ENCODE results near the gene PLA2G7. TPM values are rescaled to one million over a fixed set of nuclear protein-coding genes. Genes with fewer than 3 reads are reported as not detected.

Gene PLA2G7
- total RNA-seq, 4 donors from 2014 or later, result 2.8 to 7.6 (median 4.5) TPM

DNA sequence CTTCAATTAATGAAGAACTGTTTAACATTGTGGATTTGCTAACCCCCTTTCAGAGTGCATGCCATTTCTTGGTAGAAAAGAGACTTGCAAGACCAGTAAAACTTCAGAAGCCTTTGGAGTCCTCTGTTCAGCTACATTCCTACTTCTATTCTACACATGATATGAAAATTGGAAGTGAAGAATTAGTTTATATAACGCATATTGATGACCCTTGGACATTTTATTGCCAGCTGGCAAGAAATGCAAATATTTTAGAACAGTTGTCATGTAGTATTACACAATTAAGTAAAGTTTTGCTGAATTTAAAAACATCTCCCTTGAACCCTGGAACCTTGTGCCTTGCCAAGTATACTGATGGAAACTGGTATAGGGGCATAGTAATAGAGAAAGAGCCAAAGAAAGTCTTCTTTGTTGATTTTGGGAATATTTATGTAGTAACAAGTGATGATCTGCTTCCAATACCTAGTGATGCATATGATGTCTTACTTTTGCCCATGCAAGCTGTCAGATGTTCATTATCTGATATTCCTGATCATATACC is 44.2 kb downstream of the PLA2G7 start:
- no peaks in the 10 kb centered on the region for H3K9me3 ChIP-seq
- WGBS, result 42% methylated on average over 1 of the region's 1 CpG
- no peaks in the 10 kb centered on the region for H3K4me1 ChIP-seq
- no peak overlapping the region for H3K27ac ChIP-seq
- no peak overlapping the region for H3K4me3 ChIP-seq
- no peaks in the 10 kb centered on the region for H3K27me3 ChIP-seq
- no peaks in the 10 kb centered on the region for H3K36me3 ChIP-seq
- DNase-seq (ENCODE audit: low spot score in 2 of 2), result no peak
- TF ChIP-seq, protein P1, sequence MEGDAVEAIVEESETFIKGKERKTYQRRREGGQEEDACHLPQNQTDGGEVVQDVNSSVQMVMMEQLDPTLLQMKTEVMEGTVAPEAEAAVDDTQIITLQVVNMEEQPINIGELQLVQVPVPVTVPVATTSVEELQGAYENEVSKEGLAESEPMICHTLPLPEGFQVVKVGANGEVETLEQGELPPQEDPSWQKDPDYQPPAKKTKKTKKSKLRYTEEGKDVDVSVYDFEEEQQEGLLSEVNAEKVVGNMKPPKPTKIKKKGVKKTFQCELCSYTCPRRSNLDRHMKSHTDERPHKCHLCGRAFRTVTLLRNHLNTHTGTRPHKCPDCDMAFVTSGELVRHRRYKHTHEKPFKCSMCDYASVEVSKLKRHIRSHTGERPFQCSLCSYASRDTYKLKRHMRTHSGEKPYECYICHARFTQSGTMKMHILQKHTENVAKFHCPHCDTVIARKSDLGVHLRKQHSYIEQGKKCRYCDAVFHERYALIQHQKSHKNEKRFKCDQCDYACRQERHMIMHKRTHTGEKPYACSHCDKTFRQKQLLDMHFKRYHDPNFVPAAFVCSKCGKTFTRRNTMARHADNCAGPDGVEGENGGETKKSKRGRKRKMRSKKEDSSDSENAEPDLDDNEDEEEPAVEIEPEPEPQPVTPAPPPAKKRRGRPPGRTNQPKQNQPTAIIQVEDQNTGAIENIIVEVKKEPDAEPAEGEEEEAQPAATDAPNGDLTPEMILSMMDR (IDR thresholded peaks at IDR 0.05), result no peak
- TF ChIP-seq POLR2A (IDR thresholded peaks at IDR 0.05) (no peak), EP300 (IDR thresholded peaks at IDR 0.05) (no peak), POLR2AphosphoS5 (IDR thresholded peaks at IDR 0.05) (no peak)

DNA sequence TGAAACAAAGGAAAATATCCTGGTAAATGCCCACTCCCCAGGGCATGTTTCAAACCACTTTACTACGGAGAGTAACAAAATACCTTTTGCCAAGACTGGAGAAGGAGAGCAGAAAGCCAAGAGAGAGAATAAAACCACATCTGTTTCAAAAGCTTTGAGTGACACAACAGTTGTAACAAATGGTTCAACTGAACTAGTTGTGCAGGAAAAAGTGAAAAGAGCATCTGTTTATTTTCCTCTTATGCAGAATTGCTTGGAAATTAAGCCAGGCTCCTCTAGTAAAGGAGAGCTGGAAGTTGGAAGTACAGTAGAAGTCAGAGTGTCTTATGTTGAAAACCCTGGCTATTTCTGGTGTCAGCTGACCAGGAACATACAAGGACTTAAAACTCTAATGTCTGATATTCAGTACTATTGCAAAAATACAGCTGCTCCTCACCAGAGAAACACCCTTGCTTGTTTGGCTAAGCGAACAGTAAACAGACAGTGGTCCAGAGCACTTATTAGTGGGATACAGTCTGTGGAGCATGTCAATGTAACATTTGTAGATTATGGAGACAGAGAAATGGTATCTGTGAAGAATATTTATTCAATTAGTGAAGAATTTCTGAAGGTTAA is 44.9 kb downstream of the PLA2G7 start:
- no peaks in the 10 kb centered on the region for H3K36me3 ChIP-seq
- no peaks in the 10 kb centered on the region for H3K27me3 ChIP-seq
- H3K9me3 ChIP-seq, result no peaks in the 10 kb centered on the region
- H3K4me1 ChIP-seq, result no peaks in the 10 kb centered on the region
- WGBS, result 59% methylated on average over 2 of the region's 2 CpGs
- TF ChIP-seq, protein P1 (IDR thresholded peaks at IDR 0.05), result no peak
- TF ChIP-seq EP300 (IDR thresholded peaks at IDR 0.05), result no peak
- no peak for TF ChIP-seq POLR2A (IDR thresholded peaks at IDR 0.05)
- no peak for TF ChIP-seq POLR2AphosphoS5 (IDR thresholded peaks at IDR 0.05)
- no peak for DNase-seq (ENCODE audit: low spot score in 2 of 2)
- H3K27ac ChIP-seq, result no peak overlapping the region
- H3K4me3 ChIP-seq, result no peak overlapping the region

DNA sequence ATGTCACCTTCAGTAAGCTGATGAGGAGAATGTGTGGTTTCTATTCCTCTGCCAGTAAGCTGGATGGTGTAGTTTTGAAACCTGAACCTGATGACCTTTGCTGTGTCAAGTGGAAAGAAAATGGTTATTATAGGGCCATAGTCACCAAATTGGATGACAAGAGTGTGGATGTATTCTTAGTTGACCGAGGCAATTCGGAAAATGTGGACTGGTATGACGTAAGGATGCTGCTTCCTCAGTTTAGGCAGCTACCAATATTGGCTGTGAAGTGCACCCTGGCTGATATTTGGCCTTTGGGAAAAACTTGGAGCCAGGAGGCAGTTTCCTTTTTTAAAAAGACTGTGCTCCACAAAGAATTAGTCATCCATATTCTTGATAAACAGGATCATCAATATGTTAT is 45.5 kb downstream of the PLA2G7 start:
- Histone ChIP-seq H3K36me3 (no peaks in the 10 kb centered on the region), H3K9me3 (no peaks in the 10 kb centered on the region), H3K4me1 (no peaks in the 10 kb centered on the region), H3K27ac (no peak overlapping the region), H3K4me3 (no peak overlapping the region), H3K27me3 (no peaks in the 10 kb centered on the region)
- DNase-seq (ENCODE audit: low spot score in 2 of 2), result no peak
- 80% methylated on average over 3 of the region's 3 CpGs for WGBS
- no peak for TF ChIP-seq POLR2AphosphoS5 (IDR thresholded peaks at IDR 0.05)
- no peak for TF ChIP-seq EP300 (IDR thresholded peaks at IDR 0.05)
- no peak for TF ChIP-seq POLR2A (IDR thresholded peaks at IDR 0.05)
- TF ChIP-seq, protein P1 (IDR thresholded peaks at IDR 0.05), result no peak

DNA sequence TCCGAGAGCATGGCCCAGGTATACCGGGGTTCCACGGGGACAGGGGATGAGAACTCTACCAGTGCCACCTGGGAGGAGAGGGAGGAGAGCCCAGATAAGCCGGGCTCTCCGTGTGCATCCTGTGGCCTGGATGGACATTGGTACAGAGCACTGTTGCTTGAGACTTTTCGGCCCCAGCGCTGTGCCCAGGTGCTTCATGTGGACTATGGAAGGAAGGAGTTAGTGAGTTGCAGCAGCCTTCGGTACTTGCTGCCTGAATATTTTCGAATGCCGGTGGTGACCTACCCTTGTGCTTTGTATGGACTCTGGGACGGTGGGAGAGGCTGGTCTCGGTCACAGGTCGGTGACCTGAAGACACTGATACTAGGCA is 46.2 kb downstream of the PLA2G7 start:
- Histone ChIP-seq H3K36me3 (no peaks in the 10 kb centered on the region), H3K27ac (no peak overlapping the region), H3K27me3 (no peaks in the 10 kb centered on the region), H3K9me3 (no peaks in the 10 kb centered on the region), H3K4me3 (no peak overlapping the region), H3K4me1 (no peaks in the 10 kb centered on the region)
- TF ChIP-seq POLR2AphosphoS5 (IDR thresholded peaks at IDR 0.05) (no peak), POLR2A (IDR thresholded peaks at IDR 0.05) (no peak), EP300 (IDR thresholded peaks at IDR 0.05) (no peak)
- TF ChIP-seq, protein P1 (IDR thresholded peaks at IDR 0.05), result no peak
- WGBS, result 83% methylated on average over 10 of the region's 13 CpGs
- DNase-seq (ENCODE audit: low spot score in 2 of 2), result no peak

DNA sequence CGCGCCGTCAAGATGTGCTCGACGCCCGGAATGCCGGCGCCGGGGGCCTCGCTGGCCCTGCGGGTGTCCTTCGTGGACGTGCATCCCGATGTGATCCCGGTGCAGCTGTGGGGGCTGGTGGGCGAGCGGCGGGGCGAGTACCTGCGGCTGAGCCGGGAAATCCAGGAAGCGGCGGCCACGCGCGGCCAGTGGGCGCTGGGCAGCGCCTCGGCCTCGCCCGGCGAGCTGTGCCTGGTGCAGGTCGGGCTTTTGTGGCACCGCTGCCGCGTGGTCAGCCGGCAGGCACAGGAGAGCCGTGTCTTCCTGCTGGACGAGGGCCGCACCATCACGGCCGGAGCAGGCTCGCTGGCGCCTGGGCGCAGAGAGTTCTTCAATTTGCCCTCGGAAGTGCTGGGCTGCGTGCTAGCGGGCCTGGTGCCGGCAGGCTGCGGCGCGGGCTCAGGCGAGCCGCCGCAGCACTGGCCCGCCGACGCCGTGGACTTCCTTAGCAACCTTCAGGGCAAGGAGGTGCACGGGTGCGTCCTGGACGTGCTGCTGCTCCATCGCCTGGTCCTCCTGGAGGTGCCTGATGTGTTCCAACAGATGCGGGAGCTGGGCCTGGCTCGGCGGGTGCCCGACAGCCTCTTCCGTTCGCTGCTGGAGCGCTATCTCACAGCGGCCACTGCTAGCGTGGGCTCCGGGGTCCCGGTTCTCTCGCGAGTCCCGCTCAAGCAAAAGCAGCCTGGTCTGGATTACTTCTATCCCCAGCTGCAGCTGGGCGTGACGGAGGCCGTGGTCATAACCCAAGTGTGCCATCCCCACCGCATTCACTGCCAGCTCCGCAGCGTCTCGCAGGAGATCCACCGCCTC is 46.8 kb downstream of the PLA2G7 start:
- Histone ChIP-seq H3K27ac (no peak overlapping the region), H3K36me3 (no peaks in the 10 kb centered on the region), H3K4me3 (no peak overlapping the region), H3K9me3 (no peaks in the 10 kb centered on the region), H3K27me3 (no peaks in the 10 kb centered on the region), H3K4me1 (no peaks in the 10 kb centered on the region)
- TF ChIP-seq POLR2A (IDR thresholded peaks at IDR 0.05) (no peak), POLR2AphosphoS5 (IDR thresholded peaks at IDR 0.05) (no peak), EP300 (IDR thresholded peaks at IDR 0.05) (no peak)
- TF ChIP-seq, protein P1 (IDR thresholded peaks at IDR 0.05), result no peak
- 94% methylated on average over 39 of the region's 85 CpGs for WGBS
- DNase-seq (ENCODE audit: low spot score in 2 of 2), result no peak
